ENCODE results near the gene IRF2BPL.

IRF2BPL gene

DNA sequence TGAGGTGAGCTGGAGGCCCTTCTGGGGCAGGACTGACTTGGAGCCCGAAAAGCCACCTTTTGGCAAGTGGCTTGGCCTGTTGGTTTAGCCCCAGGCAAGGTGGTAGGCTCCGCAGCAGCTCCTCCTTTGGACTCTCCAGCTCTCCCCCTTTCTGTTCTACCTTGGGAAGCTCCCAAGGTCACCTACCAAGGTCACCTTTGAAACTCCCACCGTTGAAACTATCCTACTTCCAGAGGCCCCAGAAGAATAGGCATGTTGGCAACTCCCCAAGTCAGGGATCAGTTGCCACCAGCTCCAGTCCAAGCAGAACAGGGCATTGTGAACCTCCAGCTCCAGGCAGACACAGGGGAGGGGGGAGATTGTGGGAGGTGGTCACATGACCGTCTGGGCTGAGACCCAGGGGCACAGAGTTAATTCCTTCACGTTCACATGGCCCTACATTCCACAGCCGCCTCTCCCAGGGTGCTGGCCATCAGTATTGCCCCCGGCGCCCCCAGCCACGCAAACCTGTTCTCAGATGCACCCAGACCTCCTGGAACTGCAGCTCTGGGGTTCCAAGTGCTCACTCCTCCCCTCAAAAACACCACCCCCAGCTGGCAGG, 14.4 kb downstream of the IRF2BPL start:
- peak; percentile 71 for DNase-seq

DNA sequence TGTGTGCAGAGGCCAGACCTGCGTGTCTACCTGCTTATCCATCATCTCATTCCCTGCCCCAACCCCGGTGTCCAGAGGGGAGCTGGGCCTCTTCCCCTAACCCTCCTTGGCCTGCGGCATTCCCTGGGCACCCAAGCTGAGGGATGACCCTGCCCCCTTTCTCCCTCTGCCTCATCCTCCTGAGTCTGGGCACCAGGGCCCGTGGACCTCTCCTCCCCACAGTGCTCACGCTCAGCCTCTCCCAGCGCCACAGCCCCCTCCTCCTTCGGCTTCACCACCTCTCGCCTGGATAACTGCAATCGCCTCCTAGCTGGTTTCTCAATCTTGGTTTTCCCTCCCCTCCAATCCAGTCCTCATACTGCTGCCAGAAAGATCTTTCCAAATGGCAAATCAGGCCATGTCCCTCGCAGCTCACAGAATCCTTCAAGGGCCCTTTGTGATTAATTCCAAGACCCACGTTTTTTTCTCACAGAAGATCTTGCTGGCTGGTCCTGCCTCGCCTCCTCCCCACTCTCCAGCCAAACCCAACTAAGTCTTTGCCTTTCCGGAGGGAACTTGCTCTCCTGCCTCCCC, 16.2 kb downstream of the IRF2BPL start:
- DNase-seq: no peak

DNA sequence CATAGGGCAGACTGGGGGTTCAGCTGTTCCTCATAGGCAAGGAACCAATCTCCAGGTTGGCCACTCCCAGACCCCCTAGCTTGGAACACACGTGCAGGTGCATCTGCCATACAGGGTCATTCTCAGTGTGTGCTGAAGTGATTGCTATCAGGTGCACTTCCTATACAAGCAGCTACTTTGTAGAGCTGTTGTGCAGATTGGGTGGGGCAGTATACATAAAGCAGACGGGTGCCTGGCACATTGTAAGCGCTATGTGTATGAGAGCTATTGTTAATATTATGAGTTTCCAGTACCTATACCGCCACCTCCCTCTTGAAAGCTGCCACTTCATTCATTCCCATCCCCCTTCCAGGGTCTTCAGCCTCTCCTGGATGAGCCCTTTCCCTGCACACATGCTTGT, 17.3 kb downstream of the IRF2BPL start:
- DNase-seq: no peak

DNA sequence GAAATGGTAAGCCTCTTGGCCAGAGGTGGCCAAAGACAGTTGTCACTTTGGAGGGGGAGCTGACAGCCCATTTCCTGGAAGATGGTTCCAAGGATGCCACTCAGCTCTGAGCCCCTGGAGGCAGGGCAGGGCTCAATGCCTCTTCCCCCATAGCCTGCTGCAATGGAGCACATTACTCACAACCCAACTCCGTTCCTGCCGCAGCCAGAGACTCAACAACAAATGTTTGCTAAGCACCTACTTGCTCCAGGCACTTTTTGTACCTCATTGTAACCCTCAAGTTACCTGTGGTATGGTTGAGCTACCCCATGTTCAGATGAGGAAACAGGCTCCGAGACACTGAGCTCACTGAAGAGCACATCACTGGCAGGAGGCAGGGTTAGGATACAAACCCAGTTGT, 19.5 kb downstream of the IRF2BPL start:
- DNase-seq: no peak

DNA sequence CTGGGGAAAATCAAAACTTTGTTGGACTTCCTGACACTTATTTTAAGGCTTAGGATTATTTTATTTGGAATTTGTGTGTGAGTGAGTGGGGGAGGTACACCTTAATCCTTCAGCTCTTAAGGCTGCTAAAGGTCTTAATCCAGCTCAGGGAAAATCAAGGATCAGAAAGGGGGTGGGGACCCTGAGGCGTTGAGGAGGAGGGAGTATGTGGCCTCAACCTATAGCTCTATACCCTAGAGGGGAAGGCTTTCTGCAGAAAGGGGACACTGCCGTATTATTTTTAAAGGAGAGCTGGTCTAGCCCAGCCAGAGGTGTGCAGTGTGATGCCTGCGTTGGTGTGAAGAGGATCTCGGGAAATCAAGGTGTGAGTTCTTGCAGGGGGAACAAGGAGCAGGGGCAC, 20.0 kb downstream of the IRF2BPL start:
- DNase-seq: no peak

DNA sequence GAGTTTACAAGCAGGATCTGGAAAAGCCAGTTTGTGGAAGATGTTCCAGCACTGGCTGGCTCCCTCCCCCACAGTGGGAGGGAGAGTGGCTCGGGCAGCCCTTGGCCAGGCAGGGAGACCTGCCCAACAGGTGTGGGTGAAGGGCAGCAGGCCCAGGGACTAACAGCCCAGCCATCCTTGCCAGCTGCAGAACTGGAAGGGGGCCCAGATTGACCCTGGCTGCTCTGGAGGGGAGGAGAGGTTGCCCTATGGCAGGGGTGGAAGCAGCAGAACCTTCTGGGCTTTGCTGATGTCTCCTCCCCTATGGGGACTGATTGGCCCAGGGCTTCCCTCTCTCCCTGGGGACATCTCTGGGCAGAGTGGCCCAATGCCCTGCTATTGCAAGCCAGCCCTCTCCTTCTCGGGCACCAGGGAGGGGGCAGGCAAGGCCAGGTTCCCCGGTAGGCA, 20.5 kb downstream of the IRF2BPL start:
- DNase-seq: peak; percentile 70

DNA sequence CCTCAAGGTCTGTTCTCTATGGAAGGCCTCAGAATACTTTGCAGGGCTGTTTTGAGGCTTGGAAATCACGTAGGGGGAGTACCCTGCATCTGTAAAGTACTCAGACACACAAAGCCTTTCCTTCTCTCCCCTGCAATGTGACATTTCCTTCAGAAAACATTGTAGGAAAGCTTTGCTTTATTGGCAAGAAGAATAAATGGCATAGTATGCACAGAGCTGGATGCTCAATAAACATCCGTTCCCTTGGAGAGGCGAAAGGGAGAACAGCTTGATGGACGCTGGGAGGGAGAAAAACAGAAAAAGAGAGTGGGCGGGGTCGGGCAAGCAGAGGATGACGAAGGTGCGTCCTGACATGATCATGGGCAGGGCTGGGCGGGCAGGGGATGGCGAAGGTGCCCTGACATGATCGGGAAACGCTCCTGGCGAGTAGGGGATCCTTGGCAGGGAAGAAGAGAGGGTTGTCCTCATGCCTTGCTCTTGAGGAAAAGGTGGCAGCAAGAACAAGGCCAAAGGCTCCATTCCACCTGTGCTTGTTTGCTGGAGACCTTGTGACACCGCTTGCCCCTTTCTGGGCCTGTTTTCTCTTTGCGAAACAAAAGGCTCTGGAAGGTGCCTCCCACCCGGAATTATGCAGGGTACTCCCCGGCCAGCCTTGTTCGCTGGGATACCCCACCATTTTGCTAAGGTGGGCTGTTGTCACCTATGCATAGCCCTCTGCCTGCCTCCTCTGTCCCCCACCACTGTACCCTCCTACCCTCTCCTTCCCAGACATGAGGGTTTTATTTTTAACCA, 21.1 kb downstream of the IRF2BPL start:
- DNase-seq: no peak

DNA sequence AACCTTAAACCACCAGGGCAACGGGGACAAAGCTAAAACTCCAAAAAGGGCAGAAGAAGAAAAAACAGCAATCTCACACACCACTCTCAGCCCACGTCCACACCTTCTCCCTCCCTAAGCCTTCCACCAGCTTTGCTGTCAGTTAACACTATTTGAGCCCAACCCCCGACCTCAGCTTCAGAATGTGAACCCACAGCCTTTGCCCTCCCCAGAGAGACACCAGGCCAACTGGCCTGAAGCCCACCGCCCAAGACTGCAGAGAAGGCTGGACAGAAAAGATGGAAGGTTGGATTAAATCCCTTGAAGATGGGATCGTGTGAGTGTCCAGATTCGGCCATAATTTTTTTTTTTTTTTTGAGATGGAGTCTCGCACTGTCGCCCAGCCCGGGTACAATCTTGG, 22.4 kb downstream of the IRF2BPL start:
- DNase-seq: peak; percentile 20

DNA sequence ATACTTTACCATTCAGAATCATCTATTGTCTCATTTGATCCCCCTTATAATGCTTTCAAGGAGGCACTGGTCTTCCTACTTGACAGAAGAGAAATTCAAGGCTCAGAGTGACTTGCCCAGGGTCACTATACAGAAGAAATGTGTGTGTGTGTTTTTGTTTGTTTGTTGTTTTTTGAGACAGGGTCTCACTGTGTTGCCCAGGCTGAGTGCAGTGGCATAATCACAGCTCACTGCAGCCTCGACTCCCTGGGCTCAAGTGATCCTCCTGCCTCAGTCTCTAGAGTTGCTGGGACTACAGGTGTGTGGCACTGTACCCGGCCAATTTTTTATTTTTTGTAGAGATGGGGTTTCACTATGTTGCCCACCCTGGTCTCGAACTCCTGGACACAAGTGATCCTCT, 22.9 kb downstream of the IRF2BPL start:
- DNase-seq: no peak

DNA sequence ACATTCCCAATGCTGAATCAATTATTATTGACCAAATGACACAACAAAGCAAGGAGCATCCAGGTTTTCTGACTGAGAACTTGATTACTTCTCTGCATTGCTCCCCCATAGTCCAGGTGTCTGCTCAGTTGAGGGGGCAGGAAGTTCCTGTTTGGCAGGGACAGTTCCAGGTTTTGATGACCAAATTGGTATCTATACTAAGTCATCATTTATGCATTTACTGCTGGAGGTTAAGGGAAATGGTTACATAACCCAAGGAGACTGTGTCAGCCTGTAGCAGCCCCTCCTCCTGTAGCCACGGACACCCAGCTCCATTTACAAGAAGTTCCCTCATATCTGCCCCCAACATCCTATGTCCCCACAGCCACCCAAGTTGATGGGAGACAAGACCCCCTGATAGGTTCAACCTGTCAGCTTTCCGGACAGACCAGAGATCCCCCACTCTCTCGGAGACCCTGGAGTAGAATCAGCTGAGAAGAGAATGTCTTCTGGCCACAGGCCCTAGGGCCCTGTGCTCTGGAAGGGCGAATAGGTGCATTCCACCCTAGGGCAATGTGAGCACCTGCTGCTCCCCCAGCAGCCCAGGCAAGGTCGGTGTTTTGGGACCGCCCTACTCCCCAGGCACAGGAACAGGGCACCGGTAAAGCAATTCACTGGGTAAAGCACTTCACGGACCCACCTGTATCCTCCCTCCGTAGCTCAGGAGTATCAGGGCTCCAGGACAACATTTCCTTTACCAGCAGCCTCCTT, 23.6 kb downstream of the IRF2BPL start:
- DNase-seq: peak; percentile 6

DNA sequence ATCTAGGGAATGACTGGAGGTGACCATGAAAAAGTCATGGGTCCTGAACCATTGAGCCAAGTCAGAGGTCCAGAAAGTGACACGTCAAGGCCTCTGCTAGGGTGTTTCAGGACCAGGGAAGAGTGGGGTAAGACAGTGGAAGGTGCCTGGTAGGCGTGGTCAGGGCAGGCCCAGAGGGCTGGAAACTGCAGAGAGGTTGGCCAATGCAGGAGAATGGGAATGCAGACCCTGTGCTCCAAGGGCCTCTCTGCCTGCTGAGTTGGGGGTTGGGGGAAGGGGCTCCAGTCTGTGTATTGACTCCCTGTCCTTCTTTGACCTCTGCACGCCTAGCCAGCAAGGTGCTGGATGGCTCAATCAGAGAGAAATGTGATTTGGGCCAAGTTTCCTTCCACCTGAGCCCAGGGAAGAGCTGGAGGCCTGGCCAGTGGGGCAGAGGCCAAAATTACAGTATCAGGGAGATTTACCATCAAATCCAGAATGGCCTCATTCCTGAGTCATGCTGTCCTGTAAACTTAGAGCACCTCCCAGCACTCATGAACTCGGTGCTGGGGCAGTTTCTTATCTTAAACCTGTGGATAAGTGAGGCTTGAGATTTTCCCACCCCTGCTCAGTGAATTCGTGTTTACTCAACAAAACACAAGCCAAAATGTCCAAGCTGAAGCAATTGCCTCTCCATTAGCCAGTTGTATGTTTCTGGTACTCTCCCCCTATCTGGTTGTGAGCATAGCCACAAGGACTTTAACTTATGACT, 24.4 kb downstream of the IRF2BPL start:
- peak; percentile 5 for DNase-seq

DNA sequence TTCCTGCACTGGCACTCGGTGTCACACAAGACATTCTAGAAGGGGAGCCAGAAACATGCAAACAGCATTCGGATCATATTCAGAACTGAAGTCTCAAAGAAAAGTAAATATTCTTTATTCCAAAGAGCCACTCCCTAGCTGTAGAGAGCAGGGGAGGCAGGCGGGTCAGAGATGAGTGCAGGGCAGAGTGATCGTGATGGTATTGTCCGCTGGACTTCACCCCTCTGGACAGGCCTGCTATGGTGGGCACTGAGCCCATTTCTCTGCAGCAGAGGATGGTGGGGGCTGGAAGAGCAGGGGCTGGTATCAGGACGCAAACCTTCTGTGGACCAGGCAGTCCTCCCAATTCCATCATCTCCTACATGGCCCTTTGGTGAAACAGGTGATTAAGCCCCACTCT, 25.6 kb downstream of the IRF2BPL start:
- peak; percentile 1 for DNase-seq

DNA sequence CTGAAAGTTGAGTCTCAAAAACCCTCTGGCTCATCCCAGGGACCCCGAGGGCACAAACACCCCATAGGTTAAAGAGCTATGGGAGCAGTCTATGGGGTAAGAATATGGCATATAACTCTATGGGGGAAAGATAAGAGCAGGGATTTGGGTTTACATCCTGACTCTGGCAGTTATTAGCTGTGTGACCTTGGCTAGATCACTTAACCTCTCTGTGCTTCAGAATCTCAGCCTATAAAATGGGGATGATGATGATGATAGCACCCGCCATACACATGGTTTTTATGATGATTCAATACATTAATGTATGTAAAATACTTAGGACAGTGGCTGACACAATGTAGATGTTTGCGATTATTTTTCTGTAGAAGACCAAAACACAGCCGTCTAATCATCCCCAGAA, 26.2 kb downstream of the IRF2BPL start:
- no peak for DNase-seq

DNA sequence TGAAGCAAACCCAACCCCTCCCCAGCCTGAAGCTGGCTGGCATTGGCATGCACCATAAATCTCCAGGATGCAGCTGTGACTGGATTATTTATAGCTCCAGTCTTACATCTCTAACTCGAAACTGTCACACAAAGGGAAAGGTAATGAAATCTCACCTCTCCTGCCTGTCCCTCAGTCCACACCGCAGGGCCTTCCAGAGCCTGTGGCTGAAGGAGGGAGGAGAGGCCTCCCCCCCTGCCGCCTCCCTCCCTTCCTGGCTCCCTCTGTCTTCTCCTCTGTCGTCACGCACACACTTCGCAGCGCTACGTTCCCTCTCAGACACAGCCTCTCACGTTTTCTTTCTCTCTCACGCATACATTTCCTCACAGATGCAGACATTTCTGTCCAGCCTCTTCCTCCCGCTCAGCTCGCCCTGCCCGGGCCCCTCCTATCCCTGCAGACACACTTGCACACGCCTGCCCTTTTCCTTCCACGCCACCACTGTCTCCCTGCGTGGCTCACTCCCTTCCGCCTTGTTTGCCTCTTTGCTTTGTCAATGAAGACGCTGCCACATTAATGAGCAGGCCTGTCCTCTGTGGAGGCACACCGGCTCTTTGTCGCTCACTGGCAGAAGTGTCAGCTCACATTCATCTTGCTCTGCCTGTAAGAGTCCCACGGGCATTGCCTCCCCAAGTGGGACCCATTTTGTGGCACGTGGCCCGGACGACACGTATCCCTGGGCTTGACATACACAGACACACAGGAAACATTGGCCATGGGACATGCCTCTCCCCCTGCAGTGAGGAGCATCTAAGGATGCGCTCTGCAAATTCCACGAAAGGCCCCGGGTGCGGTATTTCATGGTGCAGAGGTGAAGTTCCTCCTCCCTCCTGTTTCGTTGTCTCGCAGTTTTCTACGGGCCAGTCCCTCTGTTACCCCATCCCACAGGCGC, 27.9 kb downstream of the IRF2BPL start:
- peak; percentile 79 for DNase-seq

DNA sequence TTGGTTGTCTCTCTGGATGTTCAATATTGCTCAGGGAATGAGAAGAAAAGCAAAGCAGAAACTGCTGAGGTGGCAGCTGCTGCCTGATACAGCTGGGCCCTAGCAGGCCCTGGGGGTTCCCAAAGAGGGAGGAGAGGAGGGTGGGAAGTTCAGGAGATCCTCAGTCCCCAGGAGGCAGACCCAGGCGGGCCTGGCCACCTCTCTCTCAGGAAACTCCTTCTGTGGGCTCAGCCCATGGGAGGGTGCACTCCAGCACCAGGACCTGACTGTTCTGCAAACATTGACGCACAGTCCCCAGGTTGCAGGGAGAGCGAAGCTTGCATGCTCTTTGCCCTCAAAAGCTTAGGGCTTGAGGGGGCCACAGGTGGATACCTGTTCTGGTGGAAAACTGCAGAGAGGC, 29.6 kb downstream of the IRF2BPL start:
- peak; percentile 17 for DNase-seq

DNA sequence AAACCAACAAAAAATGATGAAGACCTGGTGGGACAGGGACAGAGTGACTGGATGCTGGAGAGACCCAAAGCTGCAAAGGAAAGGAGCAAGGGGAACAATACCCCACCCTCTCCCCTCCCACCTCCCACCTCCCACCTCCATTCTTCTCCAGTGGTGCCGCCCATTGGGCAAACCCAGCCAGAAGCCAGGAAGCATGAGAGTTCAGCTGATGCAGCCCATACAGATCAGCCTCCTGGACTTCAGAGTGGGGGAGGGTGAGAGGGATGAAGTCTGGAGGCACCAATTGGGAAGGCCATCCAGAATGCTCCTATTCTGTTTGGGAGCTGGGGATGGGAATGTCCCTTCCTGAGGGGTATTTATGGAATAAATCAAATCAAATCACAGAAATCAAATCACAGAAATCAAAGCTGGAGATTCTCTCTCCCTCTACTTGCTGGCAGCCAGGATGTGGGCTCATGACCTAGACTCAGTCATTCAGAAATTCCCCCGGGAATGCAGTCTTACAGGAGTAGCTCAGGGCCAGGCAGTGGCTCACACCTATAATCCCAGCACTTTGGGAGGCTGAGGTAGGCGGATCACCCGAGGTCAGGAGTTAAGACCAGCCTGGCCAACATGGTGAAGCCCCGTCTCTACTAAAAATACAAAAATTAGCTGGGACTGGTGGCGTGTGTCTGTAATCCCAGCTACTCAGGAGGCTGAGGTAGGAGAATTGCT, 31.1 kb downstream of the IRF2BPL start:
- DNase-seq: peak; percentile 21

DNA sequence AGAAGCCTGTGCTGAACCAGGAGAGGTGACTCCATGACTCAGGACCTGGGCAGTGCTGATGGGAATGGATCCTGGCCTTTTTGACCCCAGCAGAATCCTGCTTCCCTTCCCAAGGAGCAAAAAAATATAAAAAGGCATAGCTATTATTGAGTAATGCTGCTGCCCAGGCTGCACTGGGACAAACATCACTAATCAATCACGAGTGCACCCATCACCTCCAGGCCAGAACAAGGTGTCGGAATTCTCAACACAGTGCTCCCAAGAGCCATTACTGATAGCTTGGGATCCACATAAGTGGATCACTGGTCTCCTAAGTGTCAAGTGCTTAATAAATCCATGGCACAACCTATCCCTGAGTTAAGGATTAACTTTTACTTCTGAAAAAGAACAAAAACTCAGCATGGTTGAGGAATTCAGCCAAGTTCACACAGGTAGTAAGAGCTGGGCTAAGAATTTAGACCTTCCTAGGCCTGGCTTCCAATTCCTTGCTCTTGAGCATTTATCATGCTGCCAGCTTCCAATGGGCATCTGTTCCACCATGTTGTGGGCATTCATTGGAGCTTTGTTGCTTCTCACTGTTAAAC, 31.9 kb downstream of the IRF2BPL start:
- DNase-seq: no peak

DNA sequence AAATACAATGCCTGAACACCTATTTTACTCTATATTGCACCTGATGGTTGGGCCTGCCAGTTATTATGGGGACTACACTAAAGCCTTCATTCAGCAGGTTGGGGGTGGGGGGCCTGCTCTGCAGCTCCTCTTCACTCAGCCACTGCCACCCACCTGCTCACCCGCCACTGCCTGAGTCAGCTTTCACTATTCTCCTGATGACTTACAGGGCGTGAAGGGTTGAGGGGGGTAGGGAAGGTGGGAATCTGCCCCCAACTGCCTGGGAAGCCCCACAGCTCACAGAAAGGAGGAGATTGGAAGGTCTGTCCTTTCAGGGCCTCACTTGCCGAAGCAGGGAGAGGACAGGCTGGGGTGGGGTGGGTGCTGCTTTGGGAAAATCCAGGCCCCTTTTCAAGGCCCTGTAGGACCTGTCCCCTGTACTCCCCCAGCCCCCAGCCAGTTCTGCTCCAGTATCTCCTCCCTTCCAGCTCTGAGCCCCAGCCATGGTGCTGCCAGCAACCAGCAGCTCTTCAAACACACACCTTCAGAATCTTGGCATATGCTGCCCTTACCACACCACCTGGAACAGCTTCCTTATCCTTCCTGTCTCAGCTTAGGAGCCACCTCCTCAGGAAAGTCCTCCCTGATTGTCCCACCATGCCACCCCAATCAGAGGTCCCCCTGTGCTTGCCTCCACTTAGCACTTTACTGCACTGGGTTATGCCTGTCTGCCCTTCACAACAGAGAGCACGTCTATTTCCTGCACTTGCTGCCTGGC, 33.1 kb downstream of the IRF2BPL start:
- DNase-seq: peak; percentile 33

DNA sequence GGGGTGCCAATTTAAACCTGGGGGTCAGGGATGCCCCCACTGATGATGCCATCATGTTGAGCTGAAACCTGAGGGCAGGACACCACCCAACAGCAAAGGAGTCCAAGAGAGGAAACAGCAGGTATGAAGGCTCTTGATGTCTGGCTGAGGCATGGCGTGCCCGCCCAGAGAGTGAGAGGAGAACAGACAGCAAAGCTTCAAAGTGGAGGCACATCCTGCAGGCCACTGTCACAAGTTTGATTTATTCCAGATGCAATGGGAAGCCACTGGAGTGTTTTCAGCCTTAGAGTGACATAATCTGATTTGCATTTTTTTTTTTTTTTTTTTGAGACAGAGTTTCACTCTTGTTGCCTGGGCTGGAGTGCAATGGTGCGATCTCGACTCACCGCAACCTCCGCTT, 34.8 kb downstream of the IRF2BPL start:
- DNase-seq: no peak
